EL (cell line): Measurements from ENCODE around the gene FIZ1.

Experiments used
- DNase-seq: peaks from one replicate; pipeline ENCODE4 v3.0.0-alpha.2; 2016

The FIZ1 gene

GRCh38 chr19:55599468-55599841 lies at the start of gene FIZ1:
TSS of gene FIZ1 (minus strand) at chr19:55599517. CDS start at chr19:55597865, 1,652 bp downstream.
- DNase-seq = peak; percentile 99

DNA sequence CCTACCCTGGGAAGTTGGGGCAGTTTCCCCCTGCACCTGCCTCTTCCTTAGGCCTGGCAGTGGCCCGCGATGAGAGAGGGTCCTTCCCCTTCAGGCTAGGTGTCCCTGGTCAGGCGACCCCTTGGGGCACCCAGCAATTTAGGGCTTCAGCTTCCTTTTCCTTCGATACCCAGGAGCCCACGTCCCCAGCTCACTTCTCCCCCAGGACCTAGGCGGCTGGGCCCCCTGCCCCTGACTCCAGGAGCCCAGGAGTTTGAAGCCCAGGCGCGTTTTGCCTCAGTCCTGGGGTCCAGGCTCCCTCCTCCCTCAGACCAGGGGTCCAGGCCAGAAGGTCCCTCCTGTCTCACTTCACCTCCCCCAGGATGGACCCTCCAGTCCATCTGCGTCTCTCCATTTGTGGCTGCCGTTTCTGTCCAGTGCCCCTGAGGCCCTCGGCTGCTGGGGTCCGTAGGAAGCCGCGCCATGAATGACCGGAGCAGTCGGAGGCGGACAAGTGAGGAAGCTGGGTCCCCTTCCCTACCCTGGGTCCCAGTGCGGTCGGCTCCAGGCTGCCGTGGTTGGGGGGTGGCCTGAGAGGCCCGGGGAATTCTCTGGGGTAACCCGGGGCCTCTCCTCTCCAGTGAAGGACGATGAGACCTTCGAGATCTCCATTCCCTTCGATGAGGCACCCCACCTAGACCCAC lies 49.4 kb upstream of the FIZ1 start:
- DNase-seq = no peak

GRCh38 chr19:55647732-55648584 lies 48.6 kb upstream of the FIZ1 start, which contains the start of gene CCDC106:
TSS of gene CCDC106 (plus strand) at chr19:55648212. CDS start at chr19:55649047, 835 bp downstream.
- DNase-seq = peak; percentile 72

DNA sequence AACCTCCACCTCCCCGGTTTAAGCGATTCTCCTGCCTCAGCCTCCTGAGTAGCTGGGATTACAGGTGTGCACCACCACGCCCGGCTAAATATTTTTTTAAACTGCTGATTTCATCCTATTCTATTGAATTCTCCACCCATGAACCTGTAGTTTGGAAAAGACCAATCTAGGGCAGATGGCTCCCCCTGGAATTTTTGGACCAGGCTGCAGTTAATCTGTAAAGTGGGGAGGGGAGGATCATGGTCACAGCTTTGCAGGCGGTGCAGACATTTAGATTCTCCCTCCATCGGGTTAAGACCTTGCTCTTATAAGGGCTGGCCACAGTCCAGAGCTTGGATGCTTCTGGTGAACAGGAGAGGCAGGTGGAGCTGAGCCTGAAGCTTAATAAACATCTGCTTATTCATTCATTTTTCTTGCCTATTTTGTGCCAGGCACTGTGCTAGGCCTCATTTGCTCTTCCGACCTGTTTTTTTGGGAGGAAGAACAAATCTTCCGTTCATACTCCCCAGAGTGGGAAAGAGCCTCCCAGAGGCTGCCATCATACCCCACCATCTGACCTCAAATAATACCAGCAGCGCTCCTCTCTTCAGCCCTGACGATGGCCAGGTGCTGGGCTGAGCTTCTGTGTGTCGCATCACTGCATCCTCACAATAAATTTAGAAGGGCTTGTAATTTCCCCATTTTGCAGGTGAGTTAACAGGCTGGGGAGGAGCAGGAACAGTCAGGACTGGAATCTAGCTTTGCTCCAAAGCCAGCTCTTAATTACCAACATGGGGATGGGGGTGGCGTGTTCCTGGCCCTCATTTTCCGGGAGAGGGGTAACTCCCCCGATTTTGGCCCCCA lies 47.8 kb upstream of the FIZ1 start:
- no peak for DNase-seq

DNA sequence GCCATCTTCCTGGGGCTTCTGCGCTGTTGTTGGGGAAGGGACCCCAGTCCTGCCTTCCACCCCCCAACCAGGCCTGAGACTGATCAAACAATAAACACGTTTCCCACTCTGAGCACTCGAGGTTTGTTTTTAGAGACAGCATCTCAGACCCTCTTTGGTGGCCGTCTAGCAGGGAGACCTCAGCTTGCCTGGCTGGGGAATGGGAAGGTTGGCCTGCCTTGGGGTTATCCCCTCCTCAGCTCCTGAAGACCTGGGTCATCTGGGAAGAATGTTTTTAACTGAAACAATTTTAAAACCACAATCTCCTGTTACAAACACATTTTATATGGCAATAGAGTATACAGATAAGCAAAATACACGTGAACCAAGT lies 46.2 kb upstream of the FIZ1 start:
- DNase-seq = no peak

- DNase-seq = no peak
Observed at GRCh38 chr19:55644842-55645511, 45.7 kb upstream of the FIZ1 start.

DNA sequence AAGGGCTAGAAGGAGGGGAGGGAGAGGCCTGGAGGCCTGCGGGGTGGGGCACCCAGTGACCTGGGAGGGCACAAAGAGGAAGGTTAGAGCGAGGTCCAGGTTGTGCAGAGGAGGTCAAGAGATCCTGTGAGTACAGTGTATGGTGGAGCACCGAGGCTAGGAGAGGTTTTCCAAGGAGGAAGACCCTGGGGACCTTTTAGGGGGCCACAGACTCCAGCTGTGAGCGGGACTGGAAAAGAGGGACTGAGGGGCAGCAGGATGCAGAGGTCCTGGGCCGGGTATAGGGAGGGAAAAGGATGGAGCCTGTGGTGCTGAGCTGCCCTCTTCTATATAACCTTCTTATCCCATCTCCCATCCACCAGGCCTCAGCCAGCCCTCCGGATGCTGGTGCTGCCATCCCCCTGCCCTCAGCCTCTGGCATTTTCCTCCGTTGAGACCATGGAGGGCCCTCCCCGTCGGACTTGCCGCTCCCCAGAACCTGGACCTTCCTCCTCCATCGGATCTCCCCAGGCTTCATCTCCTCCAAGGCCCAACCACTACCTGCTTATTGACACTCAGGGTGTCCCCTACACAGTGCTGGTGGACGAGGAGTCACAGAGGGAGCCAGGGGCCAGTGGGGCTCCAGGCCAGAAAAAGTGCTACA lies 45.0 kb upstream of the FIZ1 start:
- DNase-seq = no peak

- DNase-seq = no peak
Observed at GRCh38 chr19:55643887-55644176, 44.5 kb upstream of the FIZ1 start.

GRCh38 chr19:55643003-55643886 lies 43.9 kb upstream of the FIZ1 start, which contains the start of gene ZNF581:
TSS of gene ZNF581 (plus strand) at chr19:55643649. CDS start at chr19:55644572, 923 bp downstream.
- peak; percentile 82 for DNase-seq

DNA sequence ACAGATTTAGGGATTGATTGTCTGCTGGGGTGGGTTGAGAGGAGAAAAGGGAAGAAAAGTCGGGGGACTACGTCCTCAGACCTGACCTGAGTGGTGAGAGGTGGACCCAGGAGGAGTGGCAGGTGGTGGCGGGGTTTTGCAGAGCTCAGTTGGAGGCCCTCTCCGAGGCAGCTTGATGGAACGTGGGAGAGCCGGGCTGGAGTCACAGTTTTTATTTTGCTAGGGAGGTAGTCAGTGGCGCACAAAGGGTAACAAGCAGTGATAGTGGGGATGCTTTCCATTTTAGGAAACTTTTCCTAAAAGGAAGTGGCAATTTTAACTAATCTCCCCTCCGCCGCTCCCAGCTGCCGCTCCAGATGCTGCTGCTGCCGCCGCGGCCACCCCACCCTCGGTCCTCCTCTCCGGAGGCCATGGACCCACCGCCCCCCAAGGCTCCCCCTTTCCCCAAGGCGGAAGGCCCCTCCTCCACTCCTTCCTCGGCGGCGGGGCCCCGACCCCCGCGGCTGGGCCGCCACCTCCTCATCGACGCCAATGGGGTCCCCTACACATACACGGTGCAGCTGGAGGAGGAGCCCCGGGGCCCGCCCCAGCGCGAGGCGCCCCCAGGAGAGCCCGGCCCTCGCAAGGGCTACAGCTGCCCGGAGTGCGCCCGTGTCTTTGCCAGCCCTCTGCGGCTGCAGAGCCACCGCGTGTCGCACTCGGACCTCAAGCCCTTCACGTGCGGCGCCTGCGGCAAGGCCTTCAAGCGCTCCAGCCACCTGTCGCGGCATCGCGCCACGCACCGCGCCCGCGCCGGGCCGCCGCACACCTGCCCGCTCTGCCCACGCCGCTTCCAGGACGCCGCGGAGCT lies 43.1 kb upstream of the FIZ1 start:
- DNase-seq = peak; percentile 36

- peak; percentile 44 for DNase-seq
Observed at GRCh38 chr19:55641426-55642152, 42.3 kb upstream of the FIZ1 start.

DNA sequence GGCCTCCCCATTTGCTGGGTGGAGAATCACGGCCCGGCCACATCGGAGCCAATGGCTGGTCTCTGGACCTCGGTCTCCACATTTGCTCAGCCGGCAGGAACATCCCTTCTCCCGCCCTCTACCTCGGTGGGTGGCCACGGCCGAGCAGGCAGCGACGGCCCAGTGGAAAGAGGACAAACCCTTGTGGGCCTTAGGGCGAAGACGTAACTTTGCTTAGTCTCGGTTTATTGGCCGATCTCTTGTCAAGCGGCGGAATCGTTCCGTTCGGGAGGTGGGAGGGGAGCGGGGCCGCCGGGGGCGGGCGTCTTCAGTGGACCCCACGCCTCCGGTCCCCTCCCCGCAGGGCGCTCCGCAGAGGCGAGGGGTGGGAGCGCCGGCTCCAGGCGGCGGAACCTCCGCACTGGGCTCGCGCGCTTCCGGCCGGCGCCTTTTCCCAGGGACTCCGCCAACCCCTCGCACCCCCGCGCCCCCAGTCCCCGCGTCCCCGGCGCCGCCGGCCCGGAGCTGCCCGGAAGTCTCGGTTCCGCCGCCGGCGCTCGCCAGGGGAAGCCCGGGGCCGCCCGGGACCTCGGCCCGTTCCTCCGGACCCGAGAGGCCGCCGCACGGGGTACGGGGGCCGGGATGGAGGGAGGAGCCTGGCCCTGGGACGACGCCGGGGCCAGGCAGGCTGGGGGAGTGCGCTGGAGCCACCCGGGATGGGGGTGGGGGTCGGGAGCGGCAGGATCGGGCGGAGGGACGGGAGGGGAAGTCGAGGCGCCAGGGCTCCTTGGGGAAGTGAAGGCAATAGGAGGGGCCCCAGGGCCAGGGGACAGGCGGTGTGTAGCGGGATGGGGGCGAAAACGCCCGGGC lies 41.5 kb upstream of the FIZ1 start, which contains the start of gene ZNF580:
Gene ZNF580 (plus strand): TSS at position 426 of the 849 bp plus-strand sequence. CDS start 1,507 bp downstream, outside the sequence.
- peak; percentile 83 for DNase-seq

GRCh38 chr19:55640043-55640576 lies 40.8 kb upstream of the FIZ1 start:
- peak; percentile 71 for DNase-seq

DNA sequence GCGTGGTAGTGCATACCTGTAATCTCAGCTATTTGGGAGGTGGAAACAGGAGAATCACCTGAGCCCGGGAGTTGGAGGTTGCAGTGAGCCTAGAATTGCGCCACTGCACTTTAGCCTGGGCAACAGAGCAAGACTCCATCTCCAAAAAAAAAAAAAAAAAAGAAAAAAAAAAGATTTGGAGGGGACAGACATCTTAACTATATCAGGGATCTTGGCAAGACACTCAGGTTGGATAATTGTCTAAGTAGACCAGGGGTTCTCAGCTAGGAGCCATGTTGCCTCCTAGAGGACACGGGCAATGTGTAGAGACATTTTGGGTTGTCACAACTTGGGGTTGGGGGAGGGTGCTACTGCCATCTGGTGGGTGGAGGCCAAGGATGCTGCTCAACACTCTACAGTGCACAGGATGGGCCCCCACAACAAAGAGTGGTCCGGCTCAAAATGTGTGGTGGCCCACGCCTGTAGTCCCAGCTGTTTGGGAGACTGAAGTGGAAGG lies 39.6 kb upstream of the FIZ1 start:
- peak; percentile 39 for DNase-seq

DNA sequence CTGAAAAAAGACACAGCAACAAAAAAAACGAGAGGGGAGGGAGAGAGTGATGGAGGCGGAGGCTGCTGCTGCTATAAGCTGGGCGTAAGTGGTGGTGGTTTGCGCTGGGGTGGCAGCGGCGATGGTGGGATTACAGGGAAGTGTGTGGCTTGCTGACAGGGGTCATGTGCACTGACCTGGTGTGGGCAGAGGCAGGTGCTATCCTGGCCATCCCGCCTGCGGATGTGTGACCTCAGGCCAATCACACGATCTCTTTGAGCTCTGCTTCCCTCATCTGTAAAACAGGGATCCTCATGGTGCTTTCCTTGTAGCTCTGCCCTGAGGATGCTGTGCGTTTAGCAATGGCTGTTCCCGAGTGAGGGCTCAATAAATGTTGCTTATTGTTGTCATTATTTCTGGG lies 38.2 kb upstream of the FIZ1 start:
- DNase-seq = no peak

GRCh38 chr19:55636723-55637122 lies 37.4 kb upstream of the FIZ1 start:
- DNase-seq = no peak

DNA sequence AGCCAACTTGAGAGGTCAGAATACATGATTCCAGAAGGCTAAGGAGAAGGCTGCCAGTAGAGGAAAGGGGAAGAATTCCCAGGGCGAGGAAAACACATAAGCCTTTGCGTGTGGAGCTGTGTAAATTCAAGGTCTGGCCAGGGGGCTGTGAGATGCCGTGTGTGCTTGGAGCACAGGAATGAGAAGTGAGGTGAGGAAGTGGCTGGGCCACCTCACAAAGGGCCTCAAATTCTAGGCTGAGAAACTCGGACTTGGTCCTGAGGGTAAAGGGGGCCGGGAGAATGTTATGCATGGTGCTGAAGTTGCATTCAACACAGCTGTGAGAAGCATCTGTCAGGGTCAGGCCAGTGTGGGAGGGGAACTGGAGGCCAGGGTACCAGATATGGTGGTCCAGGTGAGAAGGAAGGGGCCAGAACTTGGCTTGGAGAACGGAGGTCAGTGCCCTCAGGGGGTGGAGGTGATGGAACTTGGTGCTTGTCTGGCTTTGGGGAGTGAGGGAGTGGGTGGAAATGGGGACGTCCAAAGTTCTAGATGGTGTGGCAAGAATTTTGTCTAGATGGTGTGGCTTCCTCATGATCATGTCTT lies 36.6 kb upstream of the FIZ1 start:
- DNase-seq = no peak

DNA sequence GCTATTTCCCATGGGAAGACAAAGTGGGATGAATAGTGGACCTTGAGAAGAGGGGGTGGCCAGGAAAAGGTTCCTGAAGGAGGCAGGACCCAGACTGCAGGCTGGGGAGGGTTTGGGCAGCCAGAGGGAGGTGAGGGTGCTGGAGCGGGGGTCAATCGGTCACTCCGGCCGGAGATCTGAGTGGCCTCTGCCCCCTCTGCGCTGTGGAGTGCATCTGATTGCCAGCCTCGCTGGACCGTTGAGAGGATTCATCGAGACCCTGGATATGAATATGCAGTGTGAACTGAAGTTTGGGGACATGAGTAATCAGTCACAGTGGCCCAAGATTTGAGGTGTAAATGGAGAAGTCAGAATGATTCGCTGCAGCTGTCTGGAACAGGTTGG lies 36.0 kb upstream of the FIZ1 start:
- no peak for DNase-seq
